ENCODE data around the gene STAG1.

DNA sequence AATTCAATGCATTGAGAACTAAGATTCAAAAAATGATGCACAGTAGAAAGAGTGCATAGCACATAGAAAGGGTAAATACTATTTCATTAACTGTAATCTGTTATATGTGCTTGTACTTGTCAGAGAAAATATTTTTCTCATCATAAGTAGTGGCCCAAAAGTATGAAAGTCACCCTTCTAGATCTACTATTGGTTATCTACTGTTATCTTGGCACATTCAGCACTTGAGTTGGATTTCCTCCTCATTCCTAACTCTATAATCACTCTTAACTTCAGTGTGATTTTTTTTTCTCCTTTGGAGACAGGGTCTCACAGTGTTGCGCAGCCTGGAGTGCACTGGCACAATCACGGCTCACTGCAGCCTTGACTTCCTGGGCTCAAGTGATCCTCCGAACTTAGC lies 307.6 kb downstream of the STAG1 start:
- TF ChIP-seq CTCF (IDR thresholded peaks at IDR 0.05): no peak
- TF ChIP-seq EP300 (IDR thresholded peaks at IDR 0.05): no peak
- no peak for TF ChIP-seq POLR2AphosphoS5 (IDR thresholded peaks at IDR 0.05)

Measured in esophagus muscularis mucosa (tissue), 4 donors.